Fibroblast of villous mesenchyme (primary cell): ENCODE measurements around the gene DTD1. TPM values are rescaled to one million over a fixed set of nuclear protein-coding genes. Genes with fewer than 3 reads are reported as not detected.

Experiments
- DNase-seq: peaks from one replicate; pipeline ENCODE4 v3.0.0-alpha.2; 2010; ENCODE audit warnings: low read depth
- H3K4me3 ChIP-seq: 2 replicates; pipeline ENCODE4 v1.5.1; 2011; ENCODE audit warnings: low read depth, mild to moderate bottlenecking, low read length
- CTCF ChIP-seq: IDR thresholded peaks from 2 replicates; pipeline ENCODE4 v1.5.1; 2012; ENCODE audit warnings: low read depth, mild to moderate bottlenecking, low read length; ENCODE audit not compliant: insufficient read depth
- total RNA-seq: library from RNA; depleted of rRNA; stranded (reverse); fragments of >200 nt; gene quantifications from 2 replicates; pipeline ENCODE4 v1.2.3, GENCODE V29; 2012

The DTD1 gene
- total RNA-seq, 1 donor = 47.1 TPM

DNA sequence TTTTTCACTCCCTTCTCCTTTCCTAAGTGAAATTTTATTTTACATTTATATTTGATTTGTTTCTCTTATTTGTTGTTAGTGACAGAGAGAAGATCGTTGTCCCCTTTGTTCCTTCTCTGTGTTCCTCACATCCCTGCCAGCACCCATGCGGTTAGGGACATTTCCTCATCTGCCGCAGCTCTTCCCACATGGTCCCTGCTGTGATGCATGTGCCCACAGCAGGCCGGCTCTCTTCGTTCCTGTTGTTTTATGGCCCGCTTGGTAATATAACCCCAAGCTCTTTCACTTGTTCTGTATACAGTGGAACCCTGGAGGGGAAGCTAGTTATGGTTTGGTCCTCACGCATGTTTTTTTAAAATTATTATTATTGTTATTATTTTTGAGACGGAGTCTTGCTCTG, 23.6 kb downstream of the DTD1 start:
- DNase-seq = no peak
- TF ChIP-seq CTCF = no peak
- no peak overlapping the region for H3K4me3 ChIP-seq

DNA sequence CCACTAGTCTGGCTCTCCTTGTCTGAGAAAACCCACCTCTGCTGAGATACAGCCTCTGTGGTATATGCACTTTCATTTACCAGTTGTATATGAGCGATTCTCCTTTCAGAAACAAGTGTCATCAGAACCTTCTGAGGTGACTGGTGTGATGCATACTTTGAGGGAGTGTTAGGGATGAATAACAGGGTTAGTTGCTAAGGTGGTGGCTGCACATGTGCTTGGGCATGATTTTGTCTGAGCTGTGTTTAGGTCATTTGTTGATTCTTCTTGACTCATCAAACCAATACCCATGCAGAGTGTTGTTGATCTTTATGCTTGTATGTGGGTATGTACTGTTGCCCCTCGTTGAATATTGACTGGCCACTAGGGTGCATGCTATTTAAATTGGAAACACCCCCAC, 25.7 kb downstream of the DTD1 start:
- H3K4me3 ChIP-seq = no peak overlapping the region
- TF ChIP-seq CTCF = no peak
- DNase-seq = no peak

- TF ChIP-seq CTCF = no peak
- H3K4me3 ChIP-seq = no peak overlapping the region
- DNase-seq = no peak
Observed at GRCh38 chr20:18614244-18614643, 26.4 kb downstream of the DTD1 start.

GRCh38 chr20:18615020-18615650, 27.3 kb downstream of the DTD1 start:
- no peak for DNase-seq
- no peak overlapping the region for H3K4me3 ChIP-seq
- no peak for TF ChIP-seq CTCF

GRCh38 chr20:18621004-18621403, 33.1 kb downstream of the DTD1 start:
- H3K4me3 ChIP-seq = no peak overlapping the region
- no peak for TF ChIP-seq CTCF
- DNase-seq = no peak

DNA sequence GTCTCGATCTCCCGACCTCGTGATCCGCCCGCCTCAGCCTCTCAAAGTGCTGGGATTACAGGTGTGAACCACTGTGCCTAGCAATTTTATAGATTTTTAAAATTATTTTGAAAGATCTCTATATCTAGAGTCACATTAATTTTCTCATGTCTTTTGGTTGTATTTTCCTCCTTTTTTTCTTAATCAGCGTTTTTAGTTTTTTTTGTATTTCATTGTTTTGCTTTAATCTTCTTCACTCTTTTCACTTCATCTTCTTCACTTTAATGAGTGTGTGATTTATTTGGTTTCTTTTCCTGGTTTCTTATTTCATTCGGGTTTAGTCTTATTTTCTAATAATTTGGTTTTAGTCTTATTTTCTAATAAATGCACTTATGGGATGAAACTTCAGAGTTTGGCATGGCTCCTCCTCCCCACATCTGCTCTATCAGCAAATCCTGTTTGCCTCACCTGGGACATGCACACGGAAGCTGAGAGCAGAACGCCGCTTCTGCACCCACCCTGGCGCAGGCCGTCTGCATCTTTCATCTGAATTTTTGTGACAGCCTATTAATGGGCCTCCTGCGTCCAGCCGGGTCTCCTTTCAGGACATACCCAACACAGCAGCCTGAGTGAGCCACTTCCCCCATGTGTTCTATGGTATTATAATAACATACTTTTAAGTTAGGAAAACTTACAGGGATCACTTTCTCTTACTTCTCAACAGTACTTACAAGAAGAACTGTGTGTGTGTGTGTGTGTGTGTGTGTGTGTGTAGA, 35.5 kb downstream of the DTD1 start:
- no peak for DNase-seq

More for the DNA sequence above, 35.5 kb downstream of the DTD1 start:
- H3K4me3 ChIP-seq = no peak overlapping the region
- no peak for TF ChIP-seq CTCF
